Peyer's patch (tissue), 4 donors: ENCODE measurements around the gene BPI. TPM values are rescaled to one million over a fixed set of nuclear protein-coding genes. Genes with fewer than 3 reads are reported as not detected.
A peak's percentile ranks its signal among the peaks of the same experiment; 100 is the strongest.

ENCODE experiments used
- DNase-seq, 3 donors: peaks; one replicate each; pipeline ENCODE4 v3.0.0-alpha.2; 2017 to 2019
- H3K27ac ChIP-seq, 4 donors: fragments of 200-600 bp; sonication (generic); one replicate each; pipeline ENCODE4 v1.5.1; 2016 to 2019
- H3K27me3 ChIP-seq, 2 donors: fragments of 200-600 bp; sonication (generic); one replicate each; pipeline ENCODE4 v1.5.1; 2019
- H3K36me3 ChIP-seq, 3 donors: fragments of 200-600 bp; sonication (generic); one replicate each; pipeline ENCODE4 v1.5.1; 2016 to 2019
- H3K4me1 ChIP-seq, 4 donors: fragments of 200-600 bp; sonication (generic); one replicate each; pipeline ENCODE4 v1.5.1; 2016 to 2019
- H3K4me3 ChIP-seq, 4 donors: fragments of 200-600 bp; sonication (generic); 1 replicate in 3 of 4; 2 replicates in 1 of 4; pipeline ENCODE4 v1.5.1; 2016 to 2019; ENCODE audit warnings: mild to moderate bottlenecking in 1 of 4
- H3K9me3 ChIP-seq, 4 donors: fragments of 200-600 bp; sonication (generic); one replicate each; pipeline ENCODE4 v1.5.1; 2016 to 2019; ENCODE audit warnings: mild to moderate bottlenecking in 1 of 4
- CTCF ChIP-seq, 6 experiments: fragments of 450-650 bp in 4 of 6; fragments of 200-600 bp in 2 of 6; sonication (generic) in 1 of 6; IDR thresholded peaks; one replicate each; pipeline ENCODE4 v1.5.1; 2017 to 2019; ENCODE audit warnings: antibody characterized with exemption in 6 of 6, mild to moderate bottlenecking in 3 of 6, moderate library complexity in 1 of 6
- POLR2A ChIP-seq, 2 donors: fragments of 450-650 bp; IDR thresholded peaks; one replicate each; pipeline ENCODE4 v1.5.1; 2017; ENCODE audit warnings: antibody characterized with exemption in 2 of 2, mild to moderate bottlenecking in 2 of 2, moderate library complexity in 2 of 2
- total RNA-seq, 4 donors: library from RNA; depleted of rRNA; stranded (reverse); fragments of >200 nt; gene quantifications; one replicate each; pipeline ENCODE4 v1.1.0, GENCODE V29; 2016

The BPI gene
- total RNA-seq, 4 donors from 2014 or later: not detected

GRCh38 chr20:38299963-38300362 lies 4.0 kb upstream of the BPI start:
- Histone ChIP-seq H3K27ac (no peak overlapping the region), H3K27me3 (no peaks in the 10 kb centered on the region), H3K4me3 (no peak overlapping the region), H3K4me1 (no peaks in the 10 kb centered on the region), H3K36me3 (no peaks in the 10 kb centered on the region), H3K9me3 (no peaks in the 10 kb centered on the region)
- no peak for DNase-seq
- TF ChIP-seq CTCF (IDR thresholded peaks at IDR 0.05): no peak
- TF ChIP-seq POLR2A (IDR thresholded peaks at IDR 0.05): no peak

- TF ChIP-seq CTCF (IDR thresholded peaks at IDR 0.05) (no peak), POLR2A (IDR thresholded peaks at IDR 0.05) (no peak)
- no peaks in the 10 kb centered on the region for H3K4me1 ChIP-seq
- no peak for DNase-seq
- H3K27ac ChIP-seq: no peak overlapping the region
- H3K27me3 ChIP-seq: no peaks in the 10 kb centered on the region
- H3K4me3 ChIP-seq: no peak overlapping the region
- no peaks in the 10 kb centered on the region for H3K36me3 ChIP-seq
- H3K9me3 ChIP-seq: no peaks in the 10 kb centered on the region
Measured at GRCh38 chr20:38300438-38300837, 3.5 kb upstream of the BPI start.

GRCh38 chr20:38301309-38301708 lies 2.6 kb upstream of the BPI start:
- no peak for DNase-seq
- Histone ChIP-seq H3K4me1 (no peaks in the 10 kb centered on the region), H3K27ac (no peak overlapping the region), H3K27me3 (no peaks in the 10 kb centered on the region), H3K9me3 (no peaks in the 10 kb centered on the region), H3K36me3 (no peaks in the 10 kb centered on the region), H3K4me3 (no peak overlapping the region)
- TF ChIP-seq CTCF (IDR thresholded peaks at IDR 0.05): no peak
- TF ChIP-seq POLR2A (IDR thresholded peaks at IDR 0.05): no peak

- H3K27ac ChIP-seq: no peak overlapping the region
- H3K4me1 ChIP-seq: no peaks in the 10 kb centered on the region
- H3K4me3 ChIP-seq: no peak overlapping the region
- H3K27me3 ChIP-seq: no peaks in the 10 kb centered on the region
- no peaks in the 10 kb centered on the region for H3K9me3 ChIP-seq
- TF ChIP-seq CTCF (IDR thresholded peaks at IDR 0.05) (no peak), POLR2A (IDR thresholded peaks at IDR 0.05) (no peak)
- no peaks in the 10 kb centered on the region for H3K36me3 ChIP-seq
- no peak for DNase-seq
Measured at GRCh38 chr20:38302786-38303185, 1.2 kb upstream of the BPI start.

- no peaks in the 10 kb centered on the region for H3K36me3 ChIP-seq
- no peaks in the 10 kb centered on the region for H3K4me1 ChIP-seq
- DNase-seq: peak in 1 of 3 donors; percentile 49
- H3K27ac ChIP-seq: no peak overlapping the region
- no peaks in the 10 kb centered on the region for H3K27me3 ChIP-seq
- TF ChIP-seq CTCF (IDR thresholded peaks at IDR 0.05): peak in 3 of 6 experiments; percentile 7 to 17 (median 11)
- no peak for TF ChIP-seq POLR2A (IDR thresholded peaks at IDR 0.05)
- H3K9me3 ChIP-seq: no peaks in the 10 kb centered on the region
- H3K4me3 ChIP-seq: no peak overlapping the region
Measured at GRCh38 chr20:38304845-38305447, 990 bp downstream of the BPI start.

- Histone ChIP-seq H3K9me3 (no peaks in the 10 kb centered on the region), H3K27ac (no peak overlapping the region), H3K36me3 (no peaks in the 10 kb centered on the region), H3K27me3 (no peaks in the 10 kb centered on the region), H3K4me1 (no peaks in the 10 kb centered on the region), H3K4me3 (no peak overlapping the region)
- DNase-seq: no peak
- TF ChIP-seq CTCF (IDR thresholded peaks at IDR 0.05): no peak
- no peak for TF ChIP-seq POLR2A (IDR thresholded peaks at IDR 0.05)
Measured at GRCh38 chr20:38305541-38305940, 1.6 kb downstream of the BPI start.
